Measurements from ENCODE around the gene KCNK3. TPM values are rescaled to one million over a fixed set of nuclear protein-coding genes. Genes with fewer than 3 reads are reported as not detected.

The KCNK3 gene
- total and polyA plus RNA-seq, 11 donors = 0.61 to 12.2 (median 2.1) TPM

DNA sequence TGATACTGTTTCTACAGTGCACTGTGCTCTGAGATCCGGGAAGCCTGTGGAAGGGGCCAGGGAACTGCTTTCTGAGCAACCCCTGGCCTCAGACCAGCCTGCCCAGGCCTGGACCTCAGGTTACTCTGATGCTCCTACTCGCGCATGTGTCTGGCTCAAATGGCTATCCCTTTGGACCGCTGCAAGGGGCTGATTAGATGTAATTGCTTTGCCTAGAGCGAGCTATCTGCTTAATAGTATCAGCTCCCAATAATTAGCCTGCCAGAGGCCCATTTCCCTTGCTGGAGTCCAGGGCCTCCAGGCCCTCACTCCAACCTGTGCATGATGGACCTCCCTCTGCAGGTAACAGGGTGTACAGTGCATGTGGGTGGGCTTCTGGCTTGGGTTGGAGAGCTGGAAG, 7.2 kb upstream of the KCNK3 start:
- Histone ChIP-seq H3K4me1 (peaks cover 0 to 5% (median 0%) of the 10 kb centered on the region in 12 donors), H3K36me3 (no peaks in the 10 kb centered on the region), H3K4me3 (no peak overlapping the region), H3K27me3 (peaks cover 0 to 6% (median 0%) of the 10 kb centered on the region in 9 donors), H3K27ac (no peak overlapping the region), H3K9me3 (no peaks in the 10 kb centered on the region)
- intact Hi-C loops (cut with DNase I) = no loop called here
- ATAC-seq (no peak), DNase-seq (no peak)
- TF ChIP-seq, protein P1, sequence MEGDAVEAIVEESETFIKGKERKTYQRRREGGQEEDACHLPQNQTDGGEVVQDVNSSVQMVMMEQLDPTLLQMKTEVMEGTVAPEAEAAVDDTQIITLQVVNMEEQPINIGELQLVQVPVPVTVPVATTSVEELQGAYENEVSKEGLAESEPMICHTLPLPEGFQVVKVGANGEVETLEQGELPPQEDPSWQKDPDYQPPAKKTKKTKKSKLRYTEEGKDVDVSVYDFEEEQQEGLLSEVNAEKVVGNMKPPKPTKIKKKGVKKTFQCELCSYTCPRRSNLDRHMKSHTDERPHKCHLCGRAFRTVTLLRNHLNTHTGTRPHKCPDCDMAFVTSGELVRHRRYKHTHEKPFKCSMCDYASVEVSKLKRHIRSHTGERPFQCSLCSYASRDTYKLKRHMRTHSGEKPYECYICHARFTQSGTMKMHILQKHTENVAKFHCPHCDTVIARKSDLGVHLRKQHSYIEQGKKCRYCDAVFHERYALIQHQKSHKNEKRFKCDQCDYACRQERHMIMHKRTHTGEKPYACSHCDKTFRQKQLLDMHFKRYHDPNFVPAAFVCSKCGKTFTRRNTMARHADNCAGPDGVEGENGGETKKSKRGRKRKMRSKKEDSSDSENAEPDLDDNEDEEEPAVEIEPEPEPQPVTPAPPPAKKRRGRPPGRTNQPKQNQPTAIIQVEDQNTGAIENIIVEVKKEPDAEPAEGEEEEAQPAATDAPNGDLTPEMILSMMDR (IDR thresholded peaks at IDR 0.05) = no peak
- TF ChIP-seq POLR2A (IDR thresholded peaks at IDR 0.05) = no peak
- WGBS, 4 donors = 85 to 91% (median 86%) methylated on average over 4 to 5 of the region's 5 CpGs

DNA sequence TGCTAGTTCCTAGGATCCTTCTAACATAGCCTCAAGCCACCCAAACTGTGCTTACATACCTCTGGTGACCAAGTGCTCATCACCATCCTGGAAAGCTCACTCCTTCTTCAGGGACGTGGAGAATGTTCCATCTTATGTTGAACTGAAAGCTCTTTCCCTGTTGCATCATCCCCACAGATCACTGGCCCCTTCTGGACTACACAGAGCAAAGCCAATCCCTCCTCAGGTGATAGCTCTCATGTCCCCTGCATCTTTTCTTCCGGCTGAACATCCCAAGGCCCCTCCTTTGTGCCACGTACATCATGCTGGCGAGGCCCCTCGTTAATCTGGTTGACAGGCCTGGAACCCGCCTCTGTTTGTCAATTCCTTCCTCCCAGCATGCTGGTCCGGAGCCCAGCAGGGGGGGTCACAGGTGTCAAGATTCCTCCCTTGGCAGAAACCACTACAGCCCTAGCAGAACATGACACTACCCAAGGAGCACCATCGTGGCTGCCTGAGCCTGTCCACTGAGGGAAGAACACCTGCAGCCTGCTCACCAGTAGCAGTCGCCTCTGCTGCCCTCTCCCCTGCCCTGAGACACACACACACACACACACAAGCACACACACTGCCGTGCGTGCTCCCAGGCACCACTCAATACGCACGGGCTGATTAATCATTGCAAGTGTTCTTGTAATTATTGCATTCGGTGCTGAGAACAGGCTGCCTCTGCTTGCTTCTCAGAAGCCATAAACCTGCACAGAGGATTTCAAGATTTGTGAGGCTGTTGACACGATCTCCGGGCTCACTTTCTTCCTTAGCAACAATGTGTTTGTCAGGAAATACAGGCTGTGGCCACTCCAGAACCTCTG, 6.3 kb upstream of the KCNK3 start:
- Histone ChIP-seq H3K9me3 (no peaks in the 10 kb centered on the region), H3K36me3 (no peaks in the 10 kb centered on the region), H3K27me3 (peaks cover 0 to 12% (median 0%) of the 10 kb centered on the region in 9 donors), H3K27ac (no peak overlapping the region), H3K4me1 (peaks cover 0 to 7% (median under 1%) of the 10 kb centered on the region in 12 donors), H3K4me3 (no peak overlapping the region)
- ATAC-seq (no peak), DNase-seq (no peak)
- TF ChIP-seq, protein P1 (IDR thresholded peaks at IDR 0.05) = no peak
- TF ChIP-seq POLR2A (IDR thresholded peaks at IDR 0.05) = no peak
- WGBS, 4 donors = 41 to 49% (median 44%) methylated on average over 15 to 16 of the region's 16 CpGs
- intact Hi-C loops (cut with DNase I) = no loop called here

DNA sequence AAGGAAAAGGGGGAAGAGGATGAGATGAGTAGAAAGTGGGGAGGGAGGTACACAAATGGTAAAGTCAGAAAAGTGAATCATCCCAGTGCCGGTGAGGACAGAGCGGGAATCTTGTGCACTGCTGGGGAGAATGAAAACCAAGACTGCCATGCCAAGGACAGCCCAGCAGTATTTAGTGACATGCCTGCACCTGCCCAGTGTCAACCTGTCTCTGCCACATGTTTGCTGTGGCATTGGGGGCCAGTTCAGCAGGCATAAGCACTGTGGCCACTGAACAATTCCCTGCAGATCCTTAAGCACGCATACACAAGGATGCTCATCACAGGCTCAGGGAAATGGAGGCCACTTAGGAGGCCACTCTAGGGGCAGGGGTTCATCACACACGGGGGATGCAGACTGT, 5.2 kb upstream of the KCNK3 start:
- Histone ChIP-seq H3K27me3 (peaks cover 0 to 22% (median 0%) of the 10 kb centered on the region in 9 donors), H3K27ac (no peak overlapping the region), H3K36me3 (no peaks in the 10 kb centered on the region), H3K4me1 (peaks cover 0 to 14% (median 10%) of the 10 kb centered on the region in 12 donors), H3K4me3 (no peak overlapping the region), H3K9me3 (no peaks in the 10 kb centered on the region)
- ATAC-seq = no peak
- DNase-seq = peak in 1 of 5 donors; percentile 12
- TF ChIP-seq, protein P1 (IDR thresholded peaks at IDR 0.05) = no peak
- TF ChIP-seq POLR2A (IDR thresholded peaks at IDR 0.05) = no peak
- intact Hi-C loops (cut with DNase I) = no loop called here
- WGBS, 4 donors = 73 to 87% (median 84%) methylated on average over 4 of the region's 4 CpGs

DNA sequence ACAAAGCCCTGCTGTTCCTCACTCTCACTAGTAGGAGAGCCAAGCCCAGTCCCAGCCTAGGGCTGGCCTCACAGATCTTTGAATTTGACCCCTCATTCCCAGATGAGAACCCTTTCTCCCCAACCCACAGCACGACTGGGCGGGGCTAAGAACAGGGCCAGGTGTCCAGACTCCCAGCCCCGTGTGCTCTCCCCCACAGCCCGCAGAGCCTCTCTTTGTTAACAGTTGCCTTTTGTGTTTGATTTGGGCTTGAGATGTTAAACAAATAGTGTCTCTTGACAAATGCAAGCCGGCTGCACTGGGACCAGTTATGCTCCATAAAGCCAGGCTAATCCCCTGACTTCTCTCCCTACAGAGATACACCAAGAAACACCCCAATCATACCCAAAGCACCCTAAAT, 4.7 kb upstream of the KCNK3 start:
- peak in 1 of 5 donors; percentile 4 for DNase-seq
- Histone ChIP-seq H3K36me3 (no peaks in the 10 kb centered on the region), H3K4me3 (no peak overlapping the region), H3K27ac (no peak overlapping the region), H3K4me1 (peaks cover 0 to 14% (median 10%) of the 10 kb centered on the region in 12 donors), H3K27me3 (peaks cover 0 to 23% (median under 1%) of the 10 kb centered on the region in 9 donors), H3K9me3 (no peaks in the 10 kb centered on the region)
- TF ChIP-seq, protein P1 (IDR thresholded peaks at IDR 0.05) = no peak
- TF ChIP-seq POLR2A (IDR thresholded peaks at IDR 0.05) = no peak
- intact Hi-C loops (cut with DNase I) = no loop called here
- 77 to 84% (median 82%) methylated on average over 5 of the region's 5 CpGs for WGBS, 4 donors
- ATAC-seq = no peak
